SKM-1 (cell line): ENCODE results near the gene TIMP2.
"Not testable (repeated sequence)": the region's sequence is repeated elsewhere in the genome, so short reads cannot be mapped to it uniquely, and the experiment has no call there.

ENCODE experiments used
- DNase-seq: peaks from one replicate; lab custom pipeline; 2025; ENCODE audit not compliant: unreplicated experiment; lab: John Stamatoyannopoulos, UW

The TIMP2 gene, protein sequence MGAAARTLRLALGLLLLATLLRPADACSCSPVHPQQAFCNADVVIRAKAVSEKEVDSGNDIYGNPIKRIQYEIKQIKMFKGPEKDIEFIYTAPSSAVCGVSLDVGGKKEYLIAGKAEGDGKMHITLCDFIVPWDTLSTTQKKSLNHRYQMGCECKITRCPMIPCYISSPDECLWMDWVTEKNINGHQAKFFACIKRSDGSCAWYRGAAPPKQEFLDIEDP

DNA sequence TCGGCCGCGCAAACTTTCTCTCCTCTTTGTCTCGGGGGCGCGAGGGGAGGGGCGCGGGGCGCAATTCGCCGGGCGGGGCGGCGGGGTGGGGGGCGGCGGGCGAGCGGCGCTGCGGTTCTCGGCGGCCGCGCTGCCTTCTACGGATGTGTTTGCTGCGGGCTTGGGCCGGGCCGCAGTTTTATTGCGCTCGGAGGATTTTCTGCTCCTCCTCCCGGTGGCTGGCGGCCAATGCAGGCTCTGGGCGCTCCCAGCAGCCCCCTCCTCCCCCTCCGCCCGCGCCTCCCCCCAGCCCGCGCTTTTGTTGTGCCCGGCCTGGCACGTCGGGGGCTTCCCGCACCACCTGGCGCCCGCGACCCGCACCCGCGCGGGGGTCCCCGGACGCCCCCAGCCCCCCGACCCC lies at the start of gene TIMP2:
Gene TIMP2, minus strand, starts transcription at position 154 of the 400 bp plus-strand sequence. CDS start 299 bp downstream, outside the sequence.
- DNase-seq: peak; percentile 63

DNA sequence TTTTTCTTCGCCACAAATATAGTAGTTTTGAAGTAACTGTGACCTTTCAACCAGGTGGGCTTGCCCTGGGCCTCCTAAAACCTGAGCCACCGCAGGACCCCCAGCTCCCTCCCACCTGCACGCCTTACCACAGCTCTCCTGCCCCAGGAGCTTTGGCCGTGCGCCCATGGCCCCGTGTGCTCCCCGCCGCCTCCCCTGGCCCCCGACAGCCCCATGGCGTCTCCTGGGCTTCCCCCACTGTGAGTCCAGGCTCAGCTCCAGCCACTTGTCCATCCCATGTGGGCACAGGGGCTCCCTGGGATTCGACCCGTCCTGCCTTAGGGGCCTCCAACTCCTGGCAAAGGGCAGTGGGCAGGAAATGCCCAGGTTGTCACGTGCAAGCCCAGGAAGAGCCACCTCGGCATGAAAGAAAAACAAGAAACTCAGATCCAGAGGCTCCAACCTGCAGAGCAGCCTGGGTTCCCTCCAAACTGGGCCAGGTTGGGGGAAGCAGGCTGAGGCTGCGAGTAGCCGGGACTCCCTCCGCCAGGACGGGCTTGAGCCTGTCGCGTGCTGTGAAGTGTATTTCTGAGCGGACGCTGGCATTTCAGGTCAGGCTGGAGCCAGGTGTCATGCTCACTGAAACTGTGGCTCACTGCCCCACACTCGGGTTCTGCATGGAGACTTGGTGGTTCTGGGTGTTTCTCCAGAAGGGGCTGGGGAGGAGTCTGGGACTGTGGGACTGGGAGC lies 48.8 kb upstream of the TIMP2 start:
- DNase-seq: no peak

DNA sequence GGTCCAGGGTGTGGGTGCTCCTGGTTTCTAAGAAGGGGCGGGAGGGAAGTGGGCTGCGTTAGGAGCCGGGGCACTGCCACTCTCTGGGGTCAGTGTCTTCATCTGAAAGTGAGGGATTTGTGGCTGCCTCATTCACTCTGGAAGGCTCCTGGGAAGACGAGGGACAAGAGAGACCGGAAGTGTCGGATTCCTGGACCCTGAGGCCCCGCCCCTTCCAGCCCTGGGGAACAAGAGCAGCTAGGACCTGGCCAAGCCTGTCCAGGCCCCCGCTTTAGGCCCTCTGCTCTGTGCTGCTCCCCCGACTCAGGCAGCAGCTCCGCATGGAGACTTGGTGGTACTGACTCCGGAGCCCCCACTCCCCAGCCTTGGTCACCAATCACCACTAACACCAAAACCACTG lies 48.0 kb upstream of the TIMP2 start:
- no peak for DNase-seq

DNA sequence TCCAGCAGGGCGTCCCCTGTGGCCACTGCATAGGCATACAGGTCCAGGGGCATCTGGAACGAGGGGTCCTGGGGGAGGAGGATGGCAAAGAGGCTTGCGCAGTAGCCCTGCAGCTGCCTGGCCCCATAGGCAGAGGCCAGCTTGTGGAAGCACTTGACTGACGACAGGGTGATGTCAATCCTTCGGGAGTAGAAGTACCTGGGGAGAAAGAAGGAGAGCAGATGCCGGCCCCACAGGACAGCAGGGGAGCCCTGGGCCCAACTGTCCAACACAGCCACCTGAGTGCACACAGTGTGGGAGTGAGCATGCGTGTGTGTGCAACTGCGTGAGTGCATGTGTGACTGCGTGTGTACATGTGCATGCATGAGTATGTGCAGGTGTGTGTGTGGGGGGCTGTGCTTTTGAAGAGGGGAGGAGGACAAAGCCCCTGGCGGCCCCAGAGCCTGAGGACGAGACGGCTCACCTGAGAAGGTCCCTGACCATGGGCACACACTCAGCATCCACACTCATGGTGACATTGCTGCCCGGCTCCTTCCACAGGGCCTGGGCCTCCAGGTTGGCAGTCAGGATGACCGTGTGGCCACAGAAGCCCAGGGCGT lies 47.4 kb upstream of the TIMP2 start:
- no peak for DNase-seq

DNA sequence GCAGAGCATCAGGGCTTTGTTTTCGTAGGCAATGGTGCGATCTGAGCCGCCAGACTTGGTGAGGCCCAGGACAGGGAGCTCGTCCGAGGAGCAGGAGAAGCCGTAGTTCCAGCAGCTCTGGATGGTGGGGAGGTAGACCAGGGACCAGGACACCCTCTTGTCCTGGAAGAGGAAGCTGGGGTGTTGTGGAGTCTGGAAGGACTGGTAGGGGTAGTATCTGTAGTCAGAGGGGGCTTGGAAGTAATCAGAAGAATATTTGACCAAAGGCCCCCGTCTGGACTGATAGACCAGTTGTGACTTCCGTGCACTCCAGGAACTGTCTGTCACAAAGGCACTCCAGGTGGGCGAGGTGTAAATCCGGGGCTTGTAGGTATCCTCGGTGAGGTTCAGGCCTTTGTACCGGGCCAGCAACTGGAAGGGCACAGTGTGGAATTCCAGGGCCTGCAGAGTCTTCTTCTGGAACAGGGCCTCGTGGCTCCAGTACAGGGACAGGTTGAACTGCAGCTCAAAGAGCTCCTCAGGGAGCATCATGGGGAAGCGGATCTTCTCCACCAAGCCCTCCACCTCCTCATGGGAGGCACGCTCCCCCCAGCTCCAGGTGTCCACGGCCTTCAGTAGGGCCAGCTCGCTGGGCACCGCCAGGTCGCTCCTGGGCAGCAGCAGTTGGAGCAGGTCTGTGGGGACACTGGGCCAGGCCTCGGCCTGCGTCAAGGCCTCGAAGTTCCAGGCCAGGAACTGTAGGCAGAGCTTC lies 46.7 kb upstream of the TIMP2 start:
- no peak for DNase-seq

DNA sequence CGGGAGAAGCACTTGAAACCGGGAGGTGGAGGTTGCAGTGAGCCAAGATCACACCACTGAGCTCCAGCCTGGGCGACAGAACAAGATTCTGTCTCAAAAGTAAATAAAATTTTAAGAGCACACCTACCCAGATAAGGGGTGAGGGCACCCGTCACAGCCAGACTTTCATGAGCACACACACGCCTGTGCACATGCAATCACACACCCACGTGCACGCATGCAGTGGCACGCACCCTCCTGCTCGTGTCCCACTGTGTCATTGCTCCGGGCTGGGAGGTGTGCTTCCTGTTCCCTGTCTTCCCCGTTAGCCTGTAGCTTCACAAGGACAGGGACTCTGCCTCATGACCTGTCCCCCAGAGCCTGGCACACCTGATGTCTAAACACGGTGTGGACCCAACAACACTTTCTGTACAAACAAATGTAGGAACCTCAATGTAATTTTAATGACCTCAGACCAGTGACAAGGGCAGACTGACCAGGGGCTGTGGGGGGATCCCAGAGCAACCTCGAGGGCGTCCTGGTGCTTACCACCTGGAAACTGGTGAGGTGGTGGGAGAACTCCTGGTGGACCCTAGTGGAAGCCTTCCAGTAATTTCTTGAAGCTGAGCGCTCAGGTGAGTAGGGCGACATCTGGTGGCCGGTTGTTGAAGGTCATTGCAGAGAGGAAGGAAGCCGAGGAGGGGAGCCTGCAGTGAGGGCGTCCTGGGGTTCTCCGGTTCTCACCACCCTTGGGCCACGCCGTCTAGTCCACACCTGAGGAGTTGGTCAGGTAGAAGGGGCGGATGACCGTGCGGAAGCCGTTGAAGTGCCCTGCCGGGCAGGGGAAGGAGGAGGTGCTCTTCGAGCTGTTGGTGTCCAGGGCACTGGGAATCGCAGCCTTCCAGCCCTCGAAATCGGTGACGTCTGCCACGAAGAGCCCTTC lies 45.9 kb upstream of the TIMP2 start:
- DNase-seq: peak; percentile 71

DNA sequence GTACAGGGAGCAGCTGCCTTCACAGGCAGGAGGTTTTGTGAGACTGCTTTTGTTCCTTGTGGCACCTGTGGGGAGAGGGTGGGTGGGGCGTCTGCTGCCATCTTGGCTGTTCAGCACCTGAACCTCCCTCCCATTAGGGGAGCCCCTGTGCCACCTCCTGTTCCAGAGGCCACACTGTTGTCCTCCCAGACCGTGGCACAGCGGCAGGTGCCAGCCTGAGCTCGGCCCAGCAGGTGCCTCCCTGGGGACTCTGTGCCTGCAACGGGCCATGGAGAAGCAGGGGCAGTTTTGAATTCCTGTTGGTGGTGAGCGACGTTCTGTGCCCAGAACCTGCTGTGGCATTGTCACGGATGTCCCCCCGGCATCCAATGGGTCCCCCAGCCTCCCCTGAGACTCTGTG lies 44.7 kb upstream of the TIMP2 start:
- DNase-seq: no peak

DNA sequence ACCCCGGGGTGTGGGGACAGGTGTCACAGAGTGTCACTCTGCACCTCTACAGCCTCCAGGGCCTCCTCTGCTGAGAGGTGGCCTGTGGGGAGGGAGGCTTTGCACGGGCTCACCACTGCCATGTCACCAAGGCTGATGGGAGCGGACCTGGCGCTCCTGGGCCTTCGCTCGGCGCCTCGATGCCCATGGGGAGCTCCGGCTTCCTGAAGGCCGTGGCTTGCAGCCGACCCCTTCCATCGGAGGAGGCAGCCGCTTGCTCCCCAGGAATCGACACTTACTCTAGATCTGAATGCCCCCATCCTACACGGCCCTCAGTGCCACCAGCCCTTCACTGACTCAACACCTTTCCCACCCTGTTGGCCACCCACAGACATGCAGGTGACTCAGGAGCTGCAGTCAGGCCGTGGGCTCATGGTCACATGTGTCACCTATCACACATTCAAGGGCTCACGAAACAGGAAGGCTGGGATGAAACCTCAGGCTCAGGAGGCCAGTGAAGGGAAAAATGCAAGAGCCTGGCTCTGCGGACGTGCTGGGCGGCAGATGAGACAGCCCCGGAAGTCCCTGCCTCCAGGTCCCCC lies 42.7 kb upstream of the TIMP2 start:
- no peak for DNase-seq

DNA sequence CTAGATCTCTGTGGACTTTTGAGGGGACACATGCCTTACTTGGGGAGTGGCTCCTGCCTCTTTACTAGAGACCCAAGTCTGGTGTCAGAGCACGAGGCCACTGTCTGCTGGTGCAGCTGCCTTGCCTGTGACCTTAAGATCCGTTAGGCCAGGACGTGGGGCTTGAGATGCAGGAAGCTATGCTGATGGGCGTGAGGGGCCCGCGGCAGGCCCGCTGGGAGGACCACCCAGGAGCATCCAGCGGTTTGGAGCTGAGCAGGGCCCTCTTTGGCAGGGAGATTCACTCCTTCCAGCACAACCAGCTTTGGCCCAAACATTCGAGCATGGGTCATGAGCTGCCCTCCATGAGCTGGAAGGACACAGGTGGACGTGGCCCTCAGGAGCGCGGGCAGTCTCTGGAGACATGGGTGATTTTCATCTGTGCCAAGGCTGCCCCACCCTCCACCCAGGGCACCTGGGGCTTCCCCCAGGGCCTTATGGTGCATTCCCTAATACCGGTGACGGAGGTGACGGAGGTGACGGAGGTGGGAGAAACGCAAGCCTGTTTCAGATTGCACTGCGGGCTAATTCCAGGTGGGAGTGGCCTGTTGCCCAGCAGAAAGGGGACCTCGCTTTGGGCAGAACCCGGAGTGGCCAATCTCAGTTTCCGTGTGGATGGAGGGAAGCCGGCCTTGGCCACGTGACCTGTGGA lies 41.9 kb upstream of the TIMP2 start:
- DNase-seq: no peak

DNA sequence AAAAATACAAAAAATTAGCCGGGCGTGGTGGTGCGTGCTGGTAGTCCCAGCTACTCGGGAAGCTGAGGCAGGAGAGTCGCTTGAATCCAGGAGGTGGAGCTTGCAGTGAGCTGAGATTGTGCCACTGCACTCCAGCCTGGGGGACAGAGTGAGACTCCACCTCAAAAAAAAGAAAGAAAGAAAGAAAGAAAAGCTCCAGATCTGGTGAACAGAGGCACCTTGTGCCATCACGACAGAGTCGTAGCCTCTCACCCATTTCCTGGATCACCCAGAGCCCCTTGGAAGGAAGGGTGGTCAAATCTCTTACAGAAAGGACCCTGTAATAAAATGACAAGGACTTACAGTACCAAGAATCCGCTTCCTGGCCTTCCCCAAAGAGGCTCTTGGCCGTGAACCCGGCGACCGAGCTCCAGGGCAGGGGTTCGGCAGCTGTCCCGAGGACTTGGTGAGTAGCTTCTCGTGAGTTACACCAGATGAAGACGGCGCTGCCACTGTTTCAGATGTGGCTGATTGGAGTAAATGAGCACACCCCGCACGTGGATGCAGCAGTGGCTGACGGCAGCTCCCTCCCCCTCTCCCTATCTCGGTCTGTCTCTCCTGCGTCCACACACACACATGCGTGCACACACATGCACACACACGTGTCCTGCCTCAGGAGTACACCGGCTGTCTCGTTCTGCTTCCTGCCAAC lies 41.1 kb upstream of the TIMP2 start:
- no peak for DNase-seq

DNA sequence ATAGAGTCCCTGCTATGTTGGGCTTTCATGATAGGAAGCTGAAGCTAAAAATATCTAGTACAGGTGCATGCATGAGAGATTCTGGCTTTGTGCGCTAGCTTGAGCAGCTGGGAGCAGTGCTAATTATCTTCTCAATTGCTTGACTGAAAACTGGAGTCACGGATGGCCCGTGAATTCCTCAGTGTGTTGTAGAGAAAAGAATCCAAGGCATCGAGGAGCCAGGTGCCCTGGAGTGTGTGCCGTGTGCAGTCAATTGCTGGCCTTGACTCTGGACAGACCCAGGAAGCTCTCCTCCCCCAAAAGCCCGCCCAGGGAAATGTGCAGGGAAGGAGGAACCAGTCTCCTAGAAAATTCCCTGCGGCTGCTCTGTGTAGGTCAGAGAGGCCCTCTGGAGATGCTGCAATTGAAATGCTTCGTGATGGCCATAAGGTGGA lies 40.3 kb upstream of the TIMP2 start:
- no peak for DNase-seq

DNA sequence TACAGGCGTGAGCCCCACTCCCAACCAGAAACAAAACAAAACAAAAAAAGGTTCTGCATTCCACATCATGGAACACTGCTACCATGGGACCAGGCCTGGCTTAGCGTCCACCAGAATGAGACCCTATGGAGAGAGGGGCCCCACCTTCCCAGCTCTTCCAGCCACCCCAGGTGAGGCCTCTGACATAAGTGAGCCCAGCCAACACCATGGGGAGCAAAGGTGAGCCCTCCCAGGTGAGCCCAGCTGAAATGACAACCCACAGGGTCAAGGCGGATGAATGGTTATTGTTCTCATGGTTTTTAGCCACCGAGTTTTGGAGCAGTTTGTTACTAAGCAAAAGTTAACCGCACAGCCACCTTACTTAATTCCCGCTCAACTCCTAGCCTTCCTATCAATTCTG lies 38.2 kb upstream of the TIMP2 start:
- DNase-seq: no peak

DNA sequence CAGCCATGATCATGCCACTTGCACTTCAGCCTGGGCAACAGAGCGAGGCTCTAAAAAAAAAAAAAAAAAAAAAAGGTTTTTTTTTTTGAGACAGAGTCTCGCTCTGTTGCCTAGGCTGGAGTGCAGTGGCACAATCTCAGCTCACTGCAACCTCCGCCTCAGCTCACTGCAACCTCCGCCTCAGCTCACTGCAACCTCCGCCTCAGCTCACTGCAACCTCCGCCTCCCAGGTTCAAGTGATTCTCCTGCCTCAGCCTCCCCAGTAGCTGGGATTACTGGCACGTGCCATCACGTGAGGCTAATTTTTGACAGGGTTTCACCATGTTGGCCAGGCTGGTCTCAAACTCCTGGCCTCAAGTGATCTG lies 37.8 kb upstream of the TIMP2 start:
- DNase-seq: not testable (repeated sequence)

DNA sequence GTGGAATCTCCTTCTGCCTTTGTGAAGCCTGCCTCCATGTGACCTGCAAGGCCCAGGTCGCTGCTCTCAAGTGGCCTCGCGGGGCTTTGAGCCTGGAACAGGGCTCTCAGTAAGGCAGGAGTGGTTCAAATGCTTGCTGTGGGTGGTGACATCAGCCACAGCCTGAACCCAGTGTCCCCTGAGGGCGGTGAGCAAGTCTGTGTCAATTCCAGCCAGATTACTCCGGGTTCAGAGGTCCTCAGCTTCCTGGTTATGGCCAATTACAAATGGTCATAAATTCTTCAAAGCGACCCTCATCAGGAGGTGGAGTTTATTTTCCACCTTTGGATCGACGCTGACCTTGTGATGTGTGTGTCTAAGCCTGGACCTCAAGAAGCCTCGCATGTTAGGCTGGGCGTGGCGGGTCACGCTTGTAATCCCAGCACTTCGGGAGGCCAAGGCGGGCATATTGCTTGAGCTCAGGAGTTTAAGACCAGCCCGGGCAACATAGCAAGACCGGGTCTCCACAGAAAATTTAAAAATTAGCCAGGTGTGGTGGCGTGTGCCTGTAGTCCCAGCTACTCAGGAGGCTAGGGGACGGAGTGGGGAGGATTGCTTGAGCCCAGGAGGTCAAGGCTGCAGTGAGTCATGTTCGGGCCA lies 37.3 kb upstream of the TIMP2 start:
- no peak for DNase-seq

DNA sequence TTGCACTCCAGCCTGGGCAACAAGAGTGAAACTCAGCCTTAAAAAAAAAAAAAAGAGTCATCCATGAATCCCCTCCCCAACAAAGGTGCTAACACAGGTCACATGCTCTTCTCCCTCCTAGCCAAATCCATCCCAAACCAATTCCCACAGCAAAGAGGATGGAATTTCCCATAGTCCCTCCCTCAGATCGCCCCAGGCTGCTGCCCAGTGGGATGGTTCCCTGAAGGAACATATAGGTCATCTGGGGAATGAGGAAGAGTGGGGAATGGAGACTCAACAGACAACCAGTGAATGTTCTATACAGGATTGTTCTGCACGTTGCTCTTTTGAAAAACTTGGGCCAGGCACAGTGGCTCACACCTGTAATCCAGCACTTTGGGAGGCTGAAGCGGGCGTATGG lies 36.4 kb upstream of the TIMP2 start:
- DNase-seq: no peak

DNA sequence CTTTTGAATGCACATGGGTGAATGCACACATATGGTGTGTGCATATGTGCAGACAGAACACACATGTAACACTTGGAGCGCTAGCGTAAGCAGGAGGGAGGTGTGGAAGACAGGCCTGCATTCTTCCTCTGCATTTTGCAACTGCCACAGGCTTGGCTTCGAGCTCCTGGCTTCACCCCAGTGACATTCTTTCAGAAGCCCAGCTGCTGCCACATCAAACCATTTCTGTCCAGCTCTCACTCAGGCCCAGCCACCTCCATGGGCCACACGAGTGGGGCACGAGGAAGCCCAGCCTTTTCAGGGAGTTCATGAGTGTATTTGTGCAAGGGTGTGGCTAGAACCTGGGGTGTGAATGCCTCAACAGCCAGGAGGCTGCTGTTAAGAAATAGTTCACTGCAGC lies 35.7 kb upstream of the TIMP2 start:
- no peak for DNase-seq

DNA sequence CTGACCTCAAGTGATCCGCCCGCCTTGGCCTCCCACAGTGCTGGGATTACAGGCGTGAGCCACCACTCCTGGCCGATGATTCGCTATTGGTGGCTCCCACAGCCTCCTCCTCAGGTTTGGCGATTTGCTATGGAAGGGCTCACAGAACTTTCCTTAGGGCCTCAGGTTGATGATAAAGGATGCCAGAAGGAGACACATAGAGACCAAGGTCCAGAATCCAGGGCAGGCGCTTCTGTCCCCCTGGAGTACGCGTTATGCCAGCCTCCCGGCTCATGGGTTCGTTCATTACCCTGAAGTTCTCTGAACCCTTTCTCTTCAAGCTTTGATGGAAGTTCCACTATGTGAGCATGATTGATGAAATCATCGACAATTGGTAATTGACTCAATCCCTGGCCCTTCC lies 34.6 kb upstream of the TIMP2 start:
- no peak for DNase-seq

DNA sequence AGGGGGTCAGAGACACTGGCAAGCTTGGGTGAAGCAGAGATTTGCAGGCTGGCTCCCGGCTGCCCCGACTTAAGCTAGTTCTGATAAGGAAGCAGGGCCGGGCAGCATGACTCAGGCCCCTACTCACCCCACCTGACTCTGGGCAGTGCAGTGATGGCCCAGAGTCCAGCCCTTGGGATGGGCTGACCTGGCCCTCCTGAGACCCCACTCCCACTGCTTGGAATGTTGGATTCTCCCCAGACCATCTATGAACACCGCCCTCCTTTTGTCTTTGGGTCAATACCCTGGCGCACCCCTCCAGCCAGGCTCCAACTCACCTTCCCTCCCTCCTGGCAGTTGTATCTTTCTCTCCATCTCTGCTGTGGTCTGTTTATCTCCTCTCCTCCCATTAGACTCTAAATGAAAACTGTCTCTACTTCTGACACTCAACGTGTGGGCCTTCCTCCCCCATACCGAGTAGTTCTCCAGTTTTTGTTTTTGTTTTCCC lies 33.5 kb upstream of the TIMP2 start:
- no peak for DNase-seq

DNA sequence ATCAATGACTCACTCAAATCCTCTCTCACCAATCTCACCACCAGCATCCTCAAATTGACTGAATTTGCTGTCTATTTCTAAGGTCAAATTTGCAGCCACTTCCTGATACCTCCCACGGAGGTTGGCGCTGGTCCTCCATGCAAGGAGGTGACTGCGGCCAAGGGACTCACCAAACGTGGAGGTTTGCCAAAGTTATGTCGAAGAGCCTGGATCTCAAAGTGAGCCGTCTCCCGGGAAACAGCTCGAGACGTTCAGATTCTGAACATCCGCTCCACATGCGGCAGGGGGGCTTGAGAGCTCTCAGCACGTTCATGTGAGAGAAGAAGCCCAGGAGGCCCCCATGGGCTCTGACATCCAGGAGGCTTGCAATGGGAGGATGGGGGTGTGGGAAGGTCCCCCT lies 31.9 kb upstream of the TIMP2 start:
- no peak for DNase-seq
